ENCODE measurements around the gene USF2.

USF2 gene

GRCh38 chr19:35298561-35298972 lies 29.8 kb downstream of the USF2 start:
- DNase-seq (ENCODE audit: low read depth in 3 of 3): no peak

GRCh38 chr19:35299523-35300338 lies 31.0 kb downstream of the USF2 start:
- DNase-seq (ENCODE audit: low read depth in 3 of 3): no peak

DNA sequence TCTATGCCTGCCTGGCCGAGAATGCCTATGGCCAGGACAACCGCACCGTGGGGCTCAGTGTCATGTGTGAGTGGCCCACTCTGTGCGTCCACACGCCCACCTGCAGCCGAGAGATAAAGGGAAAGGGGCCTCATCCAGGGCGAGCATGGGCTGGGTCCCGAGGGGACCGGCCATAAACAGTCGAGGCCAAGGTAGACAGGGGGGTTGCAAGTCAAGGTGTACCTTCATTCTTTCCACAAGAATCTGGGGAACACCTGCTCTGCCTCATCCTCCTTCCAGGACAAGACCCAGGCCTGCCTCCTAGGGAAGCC lies 31.5 kb downstream of the USF2 start:
- no peak for DNase-seq (ENCODE audit: low read depth in 3 of 3)

- DNase-seq (ENCODE audit: low read depth in 3 of 3): no peak
Measured at GRCh38 chr19:35301961-35302360, 33.2 kb downstream of the USF2 start.

DNA sequence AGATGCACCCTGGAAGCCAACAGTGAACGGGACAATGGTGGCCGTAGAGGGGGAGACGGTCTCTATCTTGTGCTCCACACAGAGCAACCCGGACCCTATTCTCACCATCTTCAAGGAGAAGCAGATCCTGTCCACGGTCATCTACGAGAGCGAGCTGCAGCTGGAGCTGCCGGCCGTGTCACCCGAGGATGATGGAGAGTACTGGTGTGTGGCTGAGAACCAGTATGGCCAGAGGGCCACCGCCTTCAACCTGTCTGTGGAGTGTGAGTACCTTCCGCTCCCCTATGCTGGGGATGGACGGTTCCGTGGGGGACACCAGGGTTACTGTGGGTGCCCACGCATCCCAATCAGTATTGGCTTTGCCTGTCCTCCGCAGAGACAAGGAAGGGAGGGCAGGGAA lies 33.7 kb downstream of the USF2 start:
- no peak for DNase-seq (ENCODE audit: low read depth in 3 of 3)

GRCh38 chr19:35303357-35303915 lies 34.7 kb downstream of the USF2 start:
- DNase-seq (ENCODE audit: low read depth in 3 of 3): no peak

- no peak for DNase-seq (ENCODE audit: low read depth in 3 of 3)
Measured at GRCh38 chr19:35304036-35304435, 35.3 kb downstream of the USF2 start.

DNA sequence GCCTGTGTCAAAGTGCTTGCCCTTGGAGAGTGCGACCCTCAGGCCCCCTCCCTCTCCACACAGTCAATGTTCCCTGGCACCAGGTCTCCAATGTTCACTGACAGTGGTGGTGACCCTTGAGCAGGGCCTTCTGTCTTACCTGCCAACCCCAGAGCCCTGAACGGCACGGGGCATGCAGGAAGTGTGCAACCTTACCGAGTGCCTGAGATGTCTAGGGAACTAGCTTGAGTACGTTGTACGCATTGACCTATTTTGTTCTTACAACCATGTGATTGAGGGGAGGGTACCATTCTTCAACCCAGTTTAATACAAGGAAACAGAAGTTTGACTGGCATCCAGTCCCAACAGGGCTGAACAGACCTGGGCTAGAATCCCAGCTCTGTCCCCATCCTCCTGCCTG lies 36.4 kb downstream of the USF2 start:
- DNase-seq (ENCODE audit: low read depth in 3 of 3): no peak

DNA sequence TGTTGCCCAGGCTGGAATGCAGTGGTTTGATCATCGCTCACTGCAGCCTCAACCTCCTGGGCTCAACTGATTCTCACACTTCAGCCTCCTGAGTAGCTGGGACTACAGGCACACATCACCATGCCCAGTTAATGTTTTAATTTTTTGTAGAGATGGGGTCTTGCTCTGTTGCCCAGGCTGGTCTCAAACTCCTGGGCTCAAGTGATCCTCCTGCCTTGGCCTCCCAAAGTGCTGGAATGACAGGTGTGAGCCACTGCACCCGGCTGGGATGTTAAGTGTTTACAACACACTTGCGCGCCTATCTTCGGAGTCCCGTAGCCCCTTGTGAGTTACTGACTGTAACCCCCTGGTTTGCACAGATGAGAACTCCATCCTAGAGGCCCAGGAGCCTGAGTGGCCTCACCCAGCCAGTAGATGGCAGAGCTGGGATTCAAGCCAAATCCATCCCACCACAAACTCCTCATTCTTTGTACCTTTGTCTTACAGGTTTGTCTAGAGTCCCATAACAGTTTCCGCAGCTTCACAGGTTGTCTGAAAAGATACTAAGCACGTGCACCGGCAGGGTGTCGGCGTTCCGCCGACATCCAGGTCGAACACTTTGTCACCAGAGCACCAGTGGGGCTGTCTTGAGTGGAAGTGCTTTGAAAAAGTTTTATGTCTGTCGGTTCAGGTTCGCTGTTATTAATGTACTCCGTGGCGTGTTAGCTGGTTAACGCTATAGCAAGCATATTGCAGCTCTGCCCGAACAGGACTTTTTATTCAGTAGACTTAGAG lies 37.9 kb downstream of the USF2 start:
- DNase-seq (ENCODE audit: low read depth in 3 of 3): no peak

DNA sequence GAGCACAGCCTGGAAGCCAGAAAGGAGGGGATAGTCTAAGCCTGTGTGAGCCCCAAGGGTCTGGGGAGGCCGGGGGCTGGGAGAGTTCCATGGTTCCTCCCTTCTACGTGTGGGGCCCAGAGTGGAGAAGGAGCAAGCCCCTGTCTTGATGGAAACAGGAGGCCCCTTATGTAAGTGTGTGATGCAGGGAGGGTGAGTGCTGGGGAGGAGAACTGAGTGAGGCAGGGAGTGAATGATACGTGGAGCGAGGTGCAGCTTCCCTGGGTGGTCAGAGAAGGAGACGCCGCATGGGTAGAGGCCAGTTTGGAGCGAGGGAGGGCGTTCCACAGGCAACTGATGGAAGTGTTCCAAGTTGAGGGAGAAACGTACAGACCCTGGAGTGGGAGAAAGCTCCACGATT lies 39.2 kb downstream of the USF2 start:
- no peak for DNase-seq (ENCODE audit: low read depth in 3 of 3)

DNA sequence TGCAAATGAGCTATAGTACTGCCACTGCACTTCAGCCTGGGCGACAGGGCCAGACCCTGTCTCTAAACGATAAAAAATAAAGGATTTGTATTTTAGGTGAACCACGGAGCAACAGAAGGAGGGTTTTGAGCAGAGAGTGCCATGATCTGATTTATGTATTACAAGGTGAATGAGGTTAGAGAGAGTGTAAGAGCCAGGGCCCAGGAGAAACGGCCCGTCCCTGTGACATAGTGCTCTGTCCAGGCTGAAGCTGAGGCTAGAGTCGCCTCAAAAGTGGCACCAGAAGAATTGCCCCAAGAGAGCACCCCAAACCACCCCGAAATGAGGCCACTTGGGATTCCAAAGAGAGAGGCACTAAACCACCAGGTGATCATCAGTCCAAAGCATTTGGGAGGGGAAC lies 40.1 kb downstream of the USF2 start:
- DNase-seq (ENCODE audit: low read depth in 3 of 3): no peak

DNA sequence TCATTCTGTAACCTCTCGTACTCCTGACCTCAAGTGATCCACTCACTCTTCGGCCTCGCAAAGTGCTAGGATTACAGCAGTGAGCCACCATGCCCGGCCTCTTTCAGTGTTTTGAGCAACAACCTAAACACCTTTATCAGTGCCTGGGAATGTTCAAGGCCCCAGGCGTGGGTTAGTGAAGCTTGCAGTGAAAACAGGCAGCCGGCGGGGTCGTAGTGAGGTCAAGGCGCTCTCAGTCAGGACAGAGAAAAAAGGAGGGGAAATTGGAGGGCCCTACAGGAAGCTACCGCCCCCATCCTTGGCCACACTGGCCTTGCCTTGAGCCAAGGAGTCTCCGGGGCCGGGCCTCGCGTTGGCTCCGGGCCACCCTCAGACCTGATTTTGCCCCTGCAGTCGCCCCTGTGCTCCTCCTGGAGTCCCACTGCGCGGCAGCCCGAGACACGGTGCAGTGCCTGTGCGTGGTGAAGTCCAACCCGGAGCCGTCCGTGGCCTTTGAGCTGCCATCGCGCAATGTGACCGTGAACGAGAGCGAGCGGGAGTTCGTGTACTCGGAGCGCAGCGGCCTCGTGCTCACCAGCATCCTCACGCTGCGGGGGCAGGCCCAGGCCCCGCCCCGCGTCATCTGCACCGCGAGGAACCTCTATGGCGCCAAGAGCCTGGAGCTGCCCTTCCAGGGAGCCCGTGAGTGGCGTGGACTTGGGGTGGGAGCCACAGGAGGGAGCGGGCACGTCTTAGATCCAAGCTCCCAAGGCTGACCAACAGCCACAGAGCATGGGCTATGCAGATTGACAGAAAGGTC lies 40.9 kb downstream of the USF2 start:
- DNase-seq (ENCODE audit: low read depth in 3 of 3): no peak

GRCh38 chr19:35310331-35310730 lies 41.6 kb downstream of the USF2 start:
- no peak for DNase-seq (ENCODE audit: low read depth in 3 of 3)

DNA sequence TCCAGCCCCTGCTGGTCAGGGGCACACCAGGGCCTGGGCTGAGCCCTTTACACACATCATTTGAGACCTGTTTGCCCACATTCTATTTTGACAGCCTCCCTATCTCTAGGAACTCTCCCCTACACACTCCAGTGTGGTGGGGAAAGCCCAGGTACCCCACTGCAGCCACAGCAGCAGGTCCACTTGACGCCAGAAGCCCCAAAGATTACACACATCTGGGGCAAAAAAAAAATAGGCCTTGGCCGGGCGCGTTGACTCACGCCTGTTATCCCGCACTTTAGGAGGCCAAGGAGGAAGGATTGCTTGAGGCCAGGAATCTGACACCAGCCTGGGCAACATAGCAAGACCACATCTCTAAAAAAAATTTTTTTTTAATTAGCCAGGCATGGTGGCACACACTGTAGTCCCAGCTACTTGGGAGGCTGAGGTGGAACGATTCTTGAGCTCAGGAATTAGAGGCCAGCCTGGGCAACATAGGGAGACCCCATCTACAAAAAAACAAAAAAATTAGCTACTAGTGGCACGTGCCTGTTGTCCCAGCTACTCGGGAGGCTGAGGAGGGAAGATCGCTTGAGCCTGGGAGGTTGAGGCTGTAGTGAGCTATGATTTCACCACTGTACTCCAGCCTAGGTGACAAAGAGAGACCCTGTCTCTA lies 42.2 kb downstream of the USF2 start:
- DNase-seq (ENCODE audit: low read depth in 3 of 3): no peak

- DNase-seq (ENCODE audit: low read depth in 3 of 3): no peak
Measured at GRCh38 chr19:35311901-35312665, 43.3 kb downstream of the USF2 start.

- no peak for DNase-seq (ENCODE audit: low read depth in 3 of 3)
Measured at GRCh38 chr19:35313587-35313986, 44.8 kb downstream of the USF2 start.

DNA sequence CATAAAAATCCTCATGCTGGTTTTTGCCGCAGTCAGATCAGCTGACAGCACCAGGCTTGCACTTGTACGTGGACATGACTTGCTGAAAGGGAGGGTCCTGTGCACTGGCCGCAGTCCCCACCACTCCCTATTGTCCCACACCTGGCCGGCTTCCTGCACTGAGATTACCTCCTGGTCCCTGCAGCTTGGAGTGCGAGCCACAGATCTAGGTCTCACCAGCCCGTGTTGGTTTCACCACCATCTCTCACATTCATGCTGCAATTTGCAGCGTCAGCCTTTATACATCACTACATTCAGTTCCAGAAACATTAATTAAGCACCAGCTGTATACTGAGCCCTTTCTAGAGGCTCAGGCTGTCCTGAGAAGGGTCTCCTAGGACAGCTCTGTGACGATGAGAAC lies 45.3 kb downstream of the USF2 start:
- DNase-seq (ENCODE audit: low read depth in 3 of 3): no peak

- DNase-seq (ENCODE audit: low read depth in 3 of 3): no peak
Measured at GRCh38 chr19:35314858-35315470, 46.2 kb downstream of the USF2 start.

- DNase-seq (ENCODE audit: low read depth in 3 of 3): no peak
Measured at GRCh38 chr19:35315883-35316282, 47.1 kb downstream of the USF2 start.

- DNase-seq (ENCODE audit: low read depth in 3 of 3): no peak
Measured at GRCh38 chr19:35316560-35316959, 47.8 kb downstream of the USF2 start.
